PC-9 (cell line): ENCODE results near the gene VWA3B.

Experiments used
- CTCF ChIP-seq: fragments of 200-600 bp; sonication (generic); conservative IDR thresholded peaks from 2 replicates; pipeline ENCODE4 v1.6.1; 2017; ENCODE audit warnings: mixed run types, antibody characterized with exemption, mild to moderate bottlenecking, moderate library complexity
- EZH2 ChIP-seq: fragments of 200-600 bp; sonication (generic); IDR thresholded peaks from 2 replicates; pipeline ENCODE4 v1.8.0; 2017; ENCODE audit warnings: antibody characterized with exemption, low read depth

- TF ChIP-seq CTCF (no peak), EZH2 (no peak)
Measured at GRCh38 chr2:98118161-98118560, 31.2 kb downstream of the VWA3B start.
